GM12892 (cell line): Measurements from ENCODE around the gene ZNF770.

Experiments
- POLR2A ChIP-seq: IDR thresholded peaks from 2 replicates; pipeline ENCODE4 v1.6.1; 2011; ENCODE audit warnings: low read depth, low read length, control low read depth
- POLR2AphosphoS5 ChIP-seq: IDR thresholded peaks from 2 replicates; pipeline ENCODE4 v1.6.1; 2011; ENCODE audit warnings: low read depth, low read length, control low read depth
- TAF1 ChIP-seq: IDR thresholded peaks from 2 replicates; pipeline ENCODE4 v1.6.1; 2011; ENCODE audit warnings: low read depth, mild to moderate bottlenecking, control low read depth, low read length, borderline replicate concordance

DNA sequence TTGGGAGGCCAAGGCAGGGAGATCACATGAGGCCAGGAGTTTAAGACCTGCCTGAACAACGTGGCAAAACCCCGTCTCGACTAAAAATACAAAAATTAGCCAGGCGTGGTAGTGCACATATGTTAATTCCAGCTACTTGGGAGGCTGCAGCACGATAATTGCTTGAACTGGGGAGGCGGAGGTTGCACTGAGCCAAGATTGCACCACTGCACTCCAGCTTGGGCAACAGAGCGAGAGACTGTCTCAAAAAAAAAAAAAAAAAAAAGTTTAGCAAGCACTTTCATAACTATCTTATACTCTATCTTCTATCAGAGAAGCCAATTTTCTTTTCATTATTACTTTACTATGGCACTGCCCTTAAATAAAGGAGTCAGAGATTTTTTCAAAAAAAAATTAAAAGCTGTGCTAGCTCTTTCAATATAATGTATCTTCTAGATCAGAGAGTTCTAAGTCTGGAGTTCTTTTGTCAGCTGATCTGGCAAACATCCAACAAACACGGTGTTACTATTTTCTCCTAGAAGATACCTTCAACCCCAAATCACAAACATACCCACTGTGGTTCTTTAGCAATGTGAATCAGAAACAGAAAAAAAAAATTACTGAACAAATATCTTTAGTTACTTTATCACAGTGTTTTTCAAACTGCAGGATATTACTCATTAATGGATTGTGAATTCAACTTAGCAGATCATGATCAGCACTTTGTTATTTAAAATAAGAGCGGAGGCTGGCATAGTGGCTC is 3.0 kb downstream of the ZNF770 start:
- TF ChIP-seq POLR2A (no peak), POLR2AphosphoS5 (no peak), TAF1 (no peak)
